ENCODE results near the gene APOO. TPM values are rescaled to one million over a fixed set of nuclear protein-coding genes. Genes with fewer than 3 reads are reported as not detected.

Gene APOO
- polyA plus RNA-seq, 1 donor from 2014 or later, result 42.5 TPM

- TF ChIP-seq EZH2 (IDR thresholded peaks at IDR 0.05; ENCODE audit: borderline replicate concordance, insufficient read depth, low read length, poor library complexity, severe bottlenecking) (no peak), SMC3 (conservative IDR thresholded peaks at IDR 0.05; ENCODE audit: poor library complexity) (no peak), RAD21 (conservative IDR thresholded peaks at IDR 0.05) (no peak), CTCF (IDR thresholded peaks at IDR 0.05; ENCODE audit: poor library complexity, severe bottlenecking) (no peak)
- Histone ChIP-seq H3K9me2 (ENCODE audit: insufficient read depth, low read length) (no peaks in the 10 kb centered on the region), H3K4me2 (ENCODE audit: low read length) (no peak overlapping the region), H3K79me2 (replicated peaks; ENCODE audit: insufficient read depth, low read length) (no peaks in the 10 kb centered on the region), H2AFZ (ENCODE audit: low read depth, low read length) (no peak overlapping the region), H4K20me1 (ENCODE audit: insufficient read depth) (no peaks in the 10 kb centered on the region), H3K36me3 (ENCODE audit: insufficient read depth, low read length) (no peaks in the 10 kb centered on the region), H3F3A (ENCODE audit: insufficient read depth, low read length, poor library complexity, severe bottlenecking) (no peaks in the 10 kb centered on the region), H3K9me3 (ENCODE audit: low read length) (no peaks in the 10 kb centered on the region), H3K9ac (ENCODE audit: low read length) (no peak overlapping the region), H3K4me3 (ENCODE audit: low read length) (no peak overlapping the region), H3K27ac (ENCODE audit: low read length) (no peak overlapping the region), H3K27me3 (ENCODE audit: insufficient read depth, low read depth, low read length) (no peaks in the 10 kb centered on the region)
Observed at GRCh38 chrX:23841847-23842522, 65.8 kb downstream of the APOO start.

GRCh38 chrX:23840674-23841073 lies 67.1 kb downstream of the APOO start:
- no peak overlapping the region for H3K4me2 ChIP-seq (ENCODE audit: low read length)

GRCh38 chrX:23838953-23839352 lies 68.8 kb downstream of the APOO start:
- H2AFZ ChIP-seq (ENCODE audit: low read depth, low read length), result no peak overlapping the region
- no peaks in the 10 kb centered on the region for H3F3A ChIP-seq (ENCODE audit: insufficient read depth, low read length, poor library complexity, severe bottlenecking)
- H3K9ac ChIP-seq (ENCODE audit: low read length), result no peak overlapping the region
- no peaks in the 10 kb centered on the region for H3K9me2 ChIP-seq (ENCODE audit: insufficient read depth, low read length)
- no peaks in the 10 kb centered on the region for H3K79me2 ChIP-seq (replicated peaks; ENCODE audit: insufficient read depth, low read length)
- no peak for TF ChIP-seq TAF1 (IDR thresholded peaks at IDR 0.05; ENCODE audit: low read depth)
- TF ChIP-seq POLR2AphosphoS5 (IDR thresholded peaks at IDR 0.05), result no peak
- TF ChIP-seq SMC3 (conservative IDR thresholded peaks at IDR 0.05; ENCODE audit: poor library complexity), result no peak
- no peak for TF ChIP-seq CTCF (IDR thresholded peaks at IDR 0.05; ENCODE audit: poor library complexity, severe bottlenecking)
- TF ChIP-seq REST (IDR thresholded peaks at IDR 0.05; ENCODE audit: borderline replicate concordance), result no peak
- TF ChIP-seq RAD21 (conservative IDR thresholded peaks at IDR 0.05), result no peak
- TF ChIP-seq EZH2 (IDR thresholded peaks at IDR 0.05; ENCODE audit: borderline replicate concordance, insufficient read depth, low read length, poor library complexity, severe bottlenecking), result no peak
- TF ChIP-seq MXI1 (conservative IDR thresholded peaks at IDR 0.05; ENCODE audit: poor library complexity, severe bottlenecking), result no peak
- TF ChIP-seq EP300 (conservative IDR thresholded peaks at IDR 0.05; ENCODE audit: poor library complexity, severe bottlenecking), result no peak
- no peak overlapping the region for H3K27ac ChIP-seq (ENCODE audit: low read length)
- H3K9me3 ChIP-seq (ENCODE audit: low read length), result no peaks in the 10 kb centered on the region
- no peaks in the 10 kb centered on the region for H3K36me3 ChIP-seq (ENCODE audit: insufficient read depth, low read length)
- no peak overlapping the region for H3K4me2 ChIP-seq (ENCODE audit: low read length)
- no peaks in the 10 kb centered on the region for H4K20me1 ChIP-seq (ENCODE audit: insufficient read depth)
- H3K27me3 ChIP-seq (ENCODE audit: insufficient read depth, low read depth, low read length), result no peaks in the 10 kb centered on the region
- H3K4me3 ChIP-seq (ENCODE audit: low read length), result no peak overlapping the region

More at GRCh38 chrX:23840674-23841073, 67.1 kb downstream of the APOO start:
- Histone ChIP-seq H2AFZ (ENCODE audit: low read depth, low read length) (no peak overlapping the region), H3K36me3 (ENCODE audit: insufficient read depth, low read length) (no peaks in the 10 kb centered on the region), H3F3A (ENCODE audit: insufficient read depth, low read length, poor library complexity, severe bottlenecking) (no peaks in the 10 kb centered on the region), H3K27ac (ENCODE audit: low read length) (no peak overlapping the region), H4K20me1 (ENCODE audit: insufficient read depth) (no peaks in the 10 kb centered on the region), H3K9me3 (ENCODE audit: low read length) (no peaks in the 10 kb centered on the region), H3K27me3 (ENCODE audit: insufficient read depth, low read depth, low read length) (no peaks in the 10 kb centered on the region), H3K79me2 (replicated peaks; ENCODE audit: insufficient read depth, low read length) (no peaks in the 10 kb centered on the region), H3K4me3 (ENCODE audit: low read length) (no peak overlapping the region), H3K9ac (ENCODE audit: low read length) (no peak overlapping the region), H3K9me2 (ENCODE audit: insufficient read depth, low read length) (no peaks in the 10 kb centered on the region)
- TF ChIP-seq EZH2 (IDR thresholded peaks at IDR 0.05; ENCODE audit: borderline replicate concordance, insufficient read depth, low read length, poor library complexity, severe bottlenecking), result no peak

All from neural cell (in vitro differentiated cells).